Right hindlimb (tissue), 1 donor: Measurements from ENCODE around the gene LRMDA.

ENCODE experiments used
- DNase-seq: peaks from one replicate; pipeline ENCODE4 v3.0.0-alpha.2; 2018

LRMDA gene

GRCh38 chr10:76302481-76302880 lies 871.1 kb downstream of the LRMDA start:
- no peak for DNase-seq

- no peak for DNase-seq
Measured at GRCh38 chr10:76302961-76303630, 871.7 kb downstream of the LRMDA start.

- DNase-seq: peak; percentile 80
Measured at GRCh38 chr10:76303682-76304316, 872.4 kb downstream of the LRMDA start.

- DNase-seq: no peak
Measured at GRCh38 chr10:76305930-76306615, 874.6 kb downstream of the LRMDA start.

- no peak for DNase-seq
Measured at GRCh38 chr10:76306856-76307255, 875.4 kb downstream of the LRMDA start.

GRCh38 chr10:76309070-76309469 lies 877.6 kb downstream of the LRMDA start:
- no peak for DNase-seq

GRCh38 chr10:76309741-76310587 lies 878.5 kb downstream of the LRMDA start:
- no peak for DNase-seq

- no peak for DNase-seq
Measured at GRCh38 chr10:76310588-76311080, 879.2 kb downstream of the LRMDA start.

- DNase-seq: no peak
Measured at GRCh38 chr10:76311752-76312636, 880.6 kb downstream of the LRMDA start.

GRCh38 chr10:76315240-76315639 lies 883.8 kb downstream of the LRMDA start:
- no peak for DNase-seq

- DNase-seq: no peak
Measured at GRCh38 chr10:76316234-76316633, 884.8 kb downstream of the LRMDA start.

GRCh38 chr10:76317078-76317477 lies 885.7 kb downstream of the LRMDA start:
- no peak for DNase-seq

GRCh38 chr10:76318211-76318610 lies 886.8 kb downstream of the LRMDA start:
- DNase-seq: no peak

- DNase-seq: no peak
Measured at GRCh38 chr10:76319661-76320060, 888.2 kb downstream of the LRMDA start.

- no peak for DNase-seq
Measured at GRCh38 chr10:76324283-76324682, 892.9 kb downstream of the LRMDA start.

- no peak for DNase-seq
Measured at GRCh38 chr10:76327441-76327840, 896.0 kb downstream of the LRMDA start.

- DNase-seq: no peak
Measured at GRCh38 chr10:76328348-76328747, 896.9 kb downstream of the LRMDA start.

GRCh38 chr10:76329891-76330575 lies 898.6 kb downstream of the LRMDA start:
- no peak for DNase-seq

- no peak for DNase-seq
Measured at GRCh38 chr10:76331742-76332141, 900.3 kb downstream of the LRMDA start.

GRCh38 chr10:76333326-76333725 lies 901.9 kb downstream of the LRMDA start:
- no peak for DNase-seq

GRCh38 chr10:76333796-76334195 lies 902.4 kb downstream of the LRMDA start:
- no peak for DNase-seq
